DMS53 (cell line): Measurements from ENCODE around the gene CCT8.
"Not testable (repeated sequence)": the region's sequence is repeated elsewhere in the genome, so short reads cannot be mapped to it uniquely, and the experiment has no call there.

ENCODE experiments used
- DNase-seq: peaks from one replicate; lab custom pipeline; 2025; lab: John Stamatoyannopoulos, UW

The CCT8 gene

DNA sequence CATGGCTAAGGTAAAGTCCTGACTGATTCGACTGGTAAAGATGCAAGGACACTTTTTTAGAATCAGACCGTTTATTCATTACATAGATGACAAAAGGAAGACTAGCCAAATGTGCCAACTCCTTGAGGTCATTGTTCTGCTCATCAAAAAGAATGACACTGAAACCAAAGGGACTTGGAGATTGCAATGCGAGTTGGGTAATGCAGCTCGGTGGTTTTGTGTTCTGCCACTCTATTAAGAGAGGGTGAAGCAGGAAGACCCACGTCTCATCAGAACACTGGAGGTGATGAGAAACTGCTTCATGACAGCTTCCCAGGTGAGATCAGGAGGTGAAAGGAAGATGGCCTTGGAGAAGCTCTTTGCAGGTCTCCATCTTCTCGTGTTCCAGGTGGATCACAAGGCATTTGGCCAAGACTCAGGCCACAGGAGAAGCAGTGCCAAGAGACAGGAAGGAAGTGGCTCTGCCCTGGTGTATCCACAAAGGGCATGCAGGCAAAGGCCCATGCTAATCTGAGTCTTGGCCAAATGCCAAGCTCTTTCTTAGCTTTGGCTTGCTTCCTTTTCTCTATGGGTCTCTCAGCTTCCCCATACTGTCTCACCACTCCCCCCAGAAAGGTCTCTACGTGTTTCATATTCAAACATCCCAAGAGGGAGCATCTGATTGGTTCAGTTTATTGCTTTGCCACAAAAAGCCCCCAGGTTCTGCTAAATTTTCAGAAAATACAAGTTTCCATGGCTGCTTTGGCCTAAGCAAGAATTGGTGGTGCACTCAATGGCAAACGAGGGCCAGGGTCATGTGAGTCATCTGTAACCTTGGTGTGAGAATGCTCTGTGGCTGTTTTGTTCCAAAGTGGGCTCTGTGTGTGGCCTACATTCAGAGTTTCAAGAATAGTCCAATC, 5.7 kb upstream of the CCT8 start:
- no peak for DNase-seq

- DNase-seq: no peak
Measured at GRCh38 chr21:29077651-29078090, 4.2 kb upstream of the CCT8 start.

DNA sequence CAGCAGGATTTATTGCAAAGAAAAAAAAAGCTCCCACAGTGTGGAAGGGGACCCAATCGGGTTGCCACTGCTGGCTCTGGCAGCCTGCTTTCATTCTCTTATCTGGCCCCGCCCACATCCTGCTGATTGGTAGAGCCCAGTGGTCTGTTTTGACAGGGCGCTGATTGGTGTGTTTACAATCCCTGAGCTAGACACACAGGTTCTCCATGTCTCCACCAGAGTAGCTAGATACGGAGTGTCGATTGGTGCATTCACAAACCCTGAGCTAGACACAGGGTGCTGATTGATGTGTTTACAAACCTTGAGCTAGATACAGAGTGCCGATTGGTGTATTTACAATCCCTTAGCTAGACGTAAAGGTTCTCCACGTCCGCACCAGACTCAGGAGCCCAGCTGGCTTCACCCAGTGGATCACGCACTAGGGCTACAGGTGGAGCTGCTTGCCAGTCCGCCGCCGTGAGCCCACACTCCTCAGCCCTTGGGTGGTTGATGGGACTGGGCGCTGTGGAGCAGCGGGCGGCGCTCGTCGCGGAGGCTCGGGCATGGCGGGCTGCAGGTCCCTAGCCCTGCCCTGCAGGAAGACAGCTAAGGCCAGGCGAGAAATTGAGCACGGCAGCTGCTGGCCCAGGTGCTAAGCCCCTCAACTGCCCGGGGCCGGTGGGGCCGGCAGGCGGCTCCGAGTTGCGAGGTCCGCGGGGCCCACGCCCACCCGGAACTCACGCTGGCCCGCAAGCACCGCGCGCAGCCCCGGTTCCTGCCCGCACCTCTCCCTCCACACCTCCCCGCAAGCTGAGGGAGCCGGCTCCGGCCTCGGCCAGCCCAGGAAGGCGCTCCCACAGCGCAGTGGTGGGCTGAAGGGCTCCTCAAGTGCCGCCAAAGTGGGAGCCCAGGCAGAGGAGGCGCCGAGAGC, 3.5 kb upstream of the CCT8 start:
- not testable (repeated sequence) for DNase-seq

DNA sequence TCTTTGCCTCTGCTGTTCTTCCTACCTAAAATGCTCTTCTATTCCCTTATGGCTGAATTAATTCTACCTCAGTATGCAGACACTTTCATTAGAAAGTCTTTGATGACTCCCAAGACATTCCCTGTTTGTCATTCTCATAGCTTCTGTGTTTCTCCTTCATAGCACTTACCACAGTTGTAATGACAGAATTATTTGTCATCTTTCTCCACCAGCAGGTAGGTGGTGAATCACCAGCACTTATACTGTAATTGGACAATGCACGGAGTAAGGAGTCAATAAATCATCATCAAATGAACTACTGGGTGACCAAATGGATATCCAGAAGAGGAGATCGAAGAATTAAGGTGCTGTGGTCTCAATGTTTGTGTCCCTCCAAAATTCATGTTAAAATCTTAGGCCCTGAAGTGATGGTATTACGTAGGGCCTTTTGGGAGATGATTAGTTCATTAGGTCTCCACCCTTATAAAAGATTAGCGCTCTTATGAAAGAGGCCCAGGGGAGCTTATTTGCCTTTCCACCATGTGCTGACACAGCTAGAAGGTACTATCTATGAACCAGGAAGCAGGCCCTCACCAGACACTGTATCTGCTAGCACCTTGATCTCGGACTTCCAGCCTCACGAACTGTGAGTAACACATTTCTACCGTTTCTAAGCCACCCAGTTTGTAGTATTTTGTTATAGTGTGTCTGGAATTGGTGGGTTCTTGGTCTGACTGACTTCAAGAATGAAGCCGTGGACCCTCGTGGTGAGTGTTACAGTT, 2.4 kb upstream of the CCT8 start:
- DNase-seq: peak; percentile 39

DNA sequence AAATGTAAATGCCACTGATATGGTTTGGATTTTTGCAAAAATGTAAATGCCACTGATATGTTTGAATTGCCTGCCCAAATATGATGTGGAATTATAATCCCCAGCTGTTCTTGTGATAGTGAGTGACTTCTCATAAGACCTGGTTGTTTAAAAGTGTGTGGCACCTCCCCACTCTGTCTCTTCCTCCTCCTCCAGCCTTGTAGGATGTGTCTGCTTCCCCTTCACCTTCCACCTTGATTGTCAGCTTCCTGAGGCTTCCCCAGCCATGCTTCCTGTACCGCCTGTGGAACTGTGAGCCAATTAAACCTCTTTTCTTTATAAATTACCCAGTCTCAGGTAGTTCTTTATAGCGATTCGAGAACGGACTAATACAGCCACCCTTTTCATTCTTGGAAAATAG, 1.3 kb upstream of the CCT8 start:
- peak; percentile 5 for DNase-seq

- DNase-seq: no peak
Measured at GRCh38 chr21:29074007-29074376, 544 bp upstream of the CCT8 start.

GRCh38 chr21:29072873-29073221, 601 bp downstream of the CCT8 start:
- peak; percentile 61 for DNase-seq

- DNase-seq: no peak
Measured at GRCh38 chr21:29064850-29065481, 8.5 kb downstream of the CCT8 start.

DNA sequence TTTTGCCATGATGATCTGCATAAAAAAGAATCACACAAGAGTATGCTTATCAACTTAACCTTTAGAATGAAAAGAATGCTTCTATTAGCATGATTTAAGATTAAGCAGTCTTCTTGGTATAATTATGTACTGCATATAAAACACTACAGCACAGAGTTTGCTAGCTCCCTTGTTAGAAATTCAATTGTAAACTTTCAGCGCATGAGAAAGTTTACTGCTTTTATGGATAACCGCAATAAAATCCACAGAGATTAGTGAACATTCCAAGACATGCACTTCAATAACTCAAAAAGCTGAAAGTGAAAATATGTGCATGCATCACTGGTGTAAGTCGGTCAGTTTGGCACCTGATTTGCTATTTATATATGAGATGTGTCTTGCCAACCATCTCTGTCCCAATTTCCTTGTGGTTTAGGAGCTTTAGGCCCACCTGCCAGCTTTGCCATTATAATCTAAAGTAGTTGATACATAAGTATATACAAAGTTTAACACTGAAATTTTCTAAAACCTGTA, 16.9 kb downstream of the CCT8 start:
- no peak for DNase-seq

GRCh38 chr21:29056005-29056404, 17.4 kb downstream of the CCT8 start:
- DNase-seq: no peak

DNA sequence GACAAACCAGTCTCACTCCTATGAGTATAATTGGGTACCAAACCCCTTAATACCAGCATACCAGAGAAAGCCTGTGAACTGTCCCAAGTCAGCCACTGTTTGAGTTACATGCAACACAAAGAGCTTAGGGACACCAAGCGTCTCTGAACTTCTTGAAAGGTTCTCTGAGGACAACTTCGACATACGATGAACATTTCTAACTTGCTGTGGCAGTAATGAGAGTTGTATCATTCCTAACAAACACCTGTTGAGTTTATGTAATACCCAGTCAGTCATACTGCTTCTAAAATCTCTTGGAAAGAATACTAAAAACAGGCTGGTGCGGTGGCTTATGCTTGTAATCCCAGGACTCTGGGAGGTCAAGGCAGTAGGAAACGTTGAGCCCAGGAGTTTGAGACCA, 18.4 kb downstream of the CCT8 start:
- no peak for DNase-seq

GRCh38 chr21:29053656-29054055, 19.8 kb downstream of the CCT8 start:
- no peak for DNase-seq

DNA sequence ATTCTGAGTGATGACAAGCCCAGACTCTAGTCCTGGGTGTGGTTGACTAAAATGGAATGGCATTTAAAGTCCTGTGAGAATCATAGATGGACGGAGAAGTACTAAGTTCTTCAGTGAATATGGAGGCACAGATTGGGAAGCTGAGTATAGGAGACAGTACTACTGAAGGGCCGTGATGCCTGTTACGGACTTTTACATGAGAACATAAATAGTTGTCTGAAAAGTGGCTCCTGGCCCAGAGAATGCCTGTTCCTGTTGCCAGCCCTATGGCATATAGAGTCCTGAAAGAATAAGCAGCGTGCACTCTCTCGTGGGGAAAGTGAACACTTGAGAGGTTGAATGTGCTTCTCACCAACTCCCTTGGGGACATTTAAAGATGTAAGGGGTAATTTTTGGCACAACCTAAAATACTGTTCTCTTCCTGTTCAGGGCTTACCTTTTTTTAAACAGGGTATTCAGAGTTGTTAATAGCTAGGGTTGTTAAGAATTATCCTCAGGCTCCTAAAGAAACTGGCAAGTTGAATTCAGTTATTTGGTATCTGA, 20.4 kb downstream of the CCT8 start:
- no peak for DNase-seq

DNA sequence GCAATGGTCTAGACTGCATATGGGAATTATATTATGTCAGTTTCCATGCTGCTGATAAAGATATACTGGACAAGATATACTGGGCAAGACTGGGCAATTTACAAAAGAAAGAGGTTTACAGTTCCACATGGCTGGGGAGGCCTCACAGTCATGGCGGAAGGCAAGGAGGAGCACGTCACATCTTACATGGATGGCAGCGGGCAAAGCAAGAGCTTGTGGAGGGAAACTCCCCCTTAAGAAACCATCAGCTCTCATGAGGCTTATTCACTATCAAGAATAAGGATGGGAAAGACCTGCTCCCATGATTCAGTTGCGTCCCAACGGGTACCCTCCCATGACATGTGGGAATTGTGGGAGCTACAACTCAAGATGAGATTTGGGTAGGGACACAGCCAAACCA, 21.2 kb downstream of the CCT8 start:
- no peak for DNase-seq

DNA sequence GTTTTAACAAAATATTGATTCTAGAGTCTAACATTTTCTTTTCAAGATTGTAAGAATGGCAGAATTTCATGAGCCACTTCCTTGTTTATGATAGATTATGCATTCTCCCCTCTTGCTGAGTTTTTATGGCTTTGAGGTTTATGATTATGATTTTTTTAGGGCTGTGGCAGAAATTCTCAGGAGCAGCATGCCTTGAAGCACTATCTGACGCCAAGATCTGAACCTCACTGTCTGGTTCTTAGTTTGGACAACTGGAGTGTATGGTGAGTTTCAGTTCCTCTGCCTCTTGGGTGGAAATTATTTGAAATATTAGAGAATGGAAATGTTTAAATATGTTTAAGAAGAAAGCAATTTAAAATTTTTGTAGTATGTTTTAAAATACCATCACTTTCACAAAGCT, 38.8 kb downstream of the CCT8 start:
- no peak for DNase-seq

DNA sequence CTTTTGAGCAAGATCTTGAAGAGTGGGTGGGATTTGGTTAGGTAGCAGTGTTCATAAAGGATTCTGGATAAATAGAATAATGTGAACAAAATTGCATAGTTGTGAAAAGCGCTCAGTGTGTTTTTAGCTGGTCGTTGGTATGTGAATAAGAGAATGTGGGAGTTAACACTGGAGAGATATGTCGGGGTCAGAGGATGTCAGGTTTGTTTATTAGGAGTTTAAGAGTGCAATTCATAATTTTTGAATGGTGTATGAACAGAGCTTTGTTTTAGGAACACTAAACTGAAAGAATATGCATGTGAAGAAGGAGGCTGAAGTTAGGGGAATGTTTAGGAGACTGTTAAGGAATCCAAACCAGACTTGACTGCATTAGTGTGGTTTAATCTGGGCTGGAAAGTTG, 39.6 kb downstream of the CCT8 start:
- DNase-seq: no peak

DNA sequence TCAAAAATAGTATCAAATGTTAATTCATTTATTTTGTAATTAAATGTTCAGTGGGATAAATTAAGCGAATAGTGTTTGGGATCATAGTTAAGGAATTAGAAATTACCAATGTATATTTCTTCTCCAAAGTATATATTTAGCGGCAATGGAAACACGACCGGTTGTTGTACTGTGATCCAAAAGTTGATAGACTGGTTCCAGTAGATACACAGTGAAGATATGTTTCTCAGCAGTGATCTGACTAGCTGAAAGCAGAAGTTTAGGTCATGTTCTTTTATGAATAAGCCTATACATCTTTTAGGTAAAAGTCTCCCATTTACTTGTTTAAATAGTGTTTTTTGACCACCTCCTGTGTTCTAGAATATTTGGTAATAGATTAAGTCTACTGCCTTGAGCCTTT, 40.1 kb downstream of the CCT8 start:
- DNase-seq: no peak

GRCh38 chr21:29030909-29031308, 42.5 kb downstream of the CCT8 start:
- no peak for DNase-seq

GRCh38 chr21:29029524-29029923, 43.9 kb downstream of the CCT8 start:
- DNase-seq: no peak

DNA sequence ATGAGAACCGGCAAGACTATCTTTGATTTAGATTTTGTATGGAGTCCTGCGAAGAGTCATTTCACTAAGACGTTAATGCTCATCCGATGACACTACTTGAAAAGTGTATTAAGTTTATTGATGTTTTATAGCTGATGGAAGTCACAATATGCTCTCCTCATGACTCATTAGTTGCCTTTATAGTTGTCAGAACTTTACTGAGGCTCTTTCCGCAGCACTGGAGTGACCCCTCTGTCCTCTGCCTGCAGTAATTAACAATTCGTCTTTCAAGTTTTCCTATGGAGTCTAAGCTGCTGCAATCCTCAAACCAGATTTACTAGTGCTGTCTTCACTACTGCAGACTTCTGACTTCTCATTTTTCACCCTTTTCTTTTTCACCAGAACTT, 48.1 kb downstream of the CCT8 start:
- DNase-seq: peak; percentile 26
